HG03139 (cell line): ENCODE results near the gene CYP39A1.

ENCODE experiments used
- ATAC-seq: cut with Tn5 transposase; IDR thresholded peaks from one replicate; pipeline ENCODE4 v1.9.1; 2021; ENCODE audit not compliant: unreplicated experiment

CYP39A1 gene

GRCh38 chr6:46521464-46521971 is 131.1 kb downstream of the CYP39A1 start:
- ATAC-seq: no peak

- ATAC-seq: no peak
Measured at GRCh38 chr6:46517202-46517601, 135.4 kb downstream of the CYP39A1 start.

GRCh38 chr6:46513533-46513932 is 139.1 kb downstream of the CYP39A1 start:
- no peak for ATAC-seq

GRCh38 chr6:46511320-46511719 is 141.3 kb downstream of the CYP39A1 start:
- no peak for ATAC-seq

GRCh38 chr6:46510651-46511050 is 142.0 kb downstream of the CYP39A1 start:
- ATAC-seq: no peak

- ATAC-seq: no peak
Measured at GRCh38 chr6:46509981-46510510, 142.6 kb downstream of the CYP39A1 start.

GRCh38 chr6:46509063-46509462 is 143.6 kb downstream of the CYP39A1 start:
- ATAC-seq: no peak

GRCh38 chr6:46507426-46507825 is 145.2 kb downstream of the CYP39A1 start:
- no peak for ATAC-seq

GRCh38 chr6:46505693-46506512 is 146.7 kb downstream of the CYP39A1 start:
- no peak for ATAC-seq

GRCh38 chr6:46504242-46504641 is 148.4 kb downstream of the CYP39A1 start:
- ATAC-seq: no peak

GRCh38 chr6:46502486-46503119 is 150.0 kb downstream of the CYP39A1 start:
- no peak for ATAC-seq

- ATAC-seq: no peak
Measured at GRCh38 chr6:46501136-46502089, 151.2 kb downstream of the CYP39A1 start.

- no peak for ATAC-seq
Measured at GRCh38 chr6:46500382-46500781, 152.2 kb downstream of the CYP39A1 start.
